ENCODE data around the gene TAOK1.

TAOK1 gene

GRCh38 chr17:29546085-29546484 lies 155.9 kb downstream of the TAOK1 start:
- TF ChIP-seq POLR2AphosphoS5 (IDR thresholded peaks at IDR 0.05; ENCODE audit: low read depth): no peak
- TF ChIP-seq SPI1 (IDR thresholded peaks at IDR 0.05; ENCODE audit: borderline replicate concordance, low read depth): no peak
- TF ChIP-seq REST (IDR thresholded peaks at IDR 0.05; ENCODE audit: insufficient replicate concordance, low read depth): no peak
- TF ChIP-seq, protein P1, sequence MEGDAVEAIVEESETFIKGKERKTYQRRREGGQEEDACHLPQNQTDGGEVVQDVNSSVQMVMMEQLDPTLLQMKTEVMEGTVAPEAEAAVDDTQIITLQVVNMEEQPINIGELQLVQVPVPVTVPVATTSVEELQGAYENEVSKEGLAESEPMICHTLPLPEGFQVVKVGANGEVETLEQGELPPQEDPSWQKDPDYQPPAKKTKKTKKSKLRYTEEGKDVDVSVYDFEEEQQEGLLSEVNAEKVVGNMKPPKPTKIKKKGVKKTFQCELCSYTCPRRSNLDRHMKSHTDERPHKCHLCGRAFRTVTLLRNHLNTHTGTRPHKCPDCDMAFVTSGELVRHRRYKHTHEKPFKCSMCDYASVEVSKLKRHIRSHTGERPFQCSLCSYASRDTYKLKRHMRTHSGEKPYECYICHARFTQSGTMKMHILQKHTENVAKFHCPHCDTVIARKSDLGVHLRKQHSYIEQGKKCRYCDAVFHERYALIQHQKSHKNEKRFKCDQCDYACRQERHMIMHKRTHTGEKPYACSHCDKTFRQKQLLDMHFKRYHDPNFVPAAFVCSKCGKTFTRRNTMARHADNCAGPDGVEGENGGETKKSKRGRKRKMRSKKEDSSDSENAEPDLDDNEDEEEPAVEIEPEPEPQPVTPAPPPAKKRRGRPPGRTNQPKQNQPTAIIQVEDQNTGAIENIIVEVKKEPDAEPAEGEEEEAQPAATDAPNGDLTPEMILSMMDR (IDR thresholded peaks at IDR 0.05; ENCODE audit: insufficient read depth, low read length): no peak
- no peak for TF ChIP-seq GABPA (IDR thresholded peaks at IDR 0.05; ENCODE audit: low read depth)
- DNase-seq (ENCODE audit: low read depth in 1 of 2, low spot score in 1 of 2): no peak
- no peak overlapping the region for H3K27ac ChIP-seq (replicated peaks)
- no peak overlapping the region for H3K4me3 ChIP-seq (replicated peaks; ENCODE audit: insufficient read depth, low read length)
- no peaks in the 10 kb centered on the region for H3K27me3 ChIP-seq (ENCODE audit: insufficient read depth, poor library complexity, severe bottlenecking)

GRCh38 chr17:29546830-29547229 lies 156.7 kb downstream of the TAOK1 start:
- Histone ChIP-seq H3K27me3 (ENCODE audit: insufficient read depth, poor library complexity, severe bottlenecking) (no peaks in the 10 kb centered on the region), H3K27ac (replicated peaks) (no peak overlapping the region), H3K4me3 (replicated peaks; ENCODE audit: insufficient read depth, low read length) (no peak overlapping the region)
- no peak for TF ChIP-seq GABPA (IDR thresholded peaks at IDR 0.05; ENCODE audit: low read depth)
- TF ChIP-seq, protein P1 (IDR thresholded peaks at IDR 0.05; ENCODE audit: insufficient read depth, low read length): no peak
- TF ChIP-seq SPI1 (IDR thresholded peaks at IDR 0.05; ENCODE audit: borderline replicate concordance, low read depth): no peak
- no peak for TF ChIP-seq REST (IDR thresholded peaks at IDR 0.05; ENCODE audit: insufficient replicate concordance, low read depth)
- TF ChIP-seq POLR2AphosphoS5 (IDR thresholded peaks at IDR 0.05; ENCODE audit: low read depth): no peak
- no peak for DNase-seq (ENCODE audit: low read depth in 1 of 2, low spot score in 1 of 2)

DNA sequence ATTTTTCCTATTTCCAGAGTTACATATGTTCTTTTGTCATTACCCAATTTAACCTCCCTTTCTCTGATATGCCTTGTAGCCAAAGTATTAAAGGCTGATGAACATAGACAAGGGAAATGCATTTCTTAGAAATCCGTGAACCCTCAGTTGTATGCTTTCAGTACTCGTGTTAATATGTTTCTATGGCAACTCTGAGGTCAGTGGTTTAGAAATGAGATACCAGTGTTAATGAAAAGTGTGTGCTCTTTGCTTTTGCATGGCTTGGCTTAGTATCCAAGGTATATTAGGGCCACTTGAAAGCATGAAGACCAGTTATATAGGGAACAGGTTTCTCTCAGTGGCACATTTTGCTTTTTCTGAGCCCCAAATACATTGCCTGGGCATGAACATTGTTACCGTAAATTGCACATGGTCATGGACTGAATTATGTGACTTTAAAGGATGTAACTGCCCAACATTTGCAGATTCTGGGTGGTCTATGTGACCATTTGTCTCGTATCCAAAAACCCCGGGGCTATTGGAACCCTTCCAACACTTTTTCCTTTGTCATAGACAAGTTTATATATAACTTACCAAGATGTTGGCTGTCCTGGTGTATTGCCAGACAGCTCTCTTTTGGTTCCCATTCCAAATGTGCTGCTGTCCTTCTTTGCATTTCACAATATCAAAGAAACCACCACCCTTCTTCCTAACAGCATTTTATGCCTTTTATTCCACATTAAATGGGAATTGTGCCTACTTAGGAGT lies 159.2 kb downstream of the TAOK1 start:
- no peak for DNase-seq (ENCODE audit: low read depth in 1 of 2, low spot score in 1 of 2)
- no peak for TF ChIP-seq POLR2AphosphoS5 (IDR thresholded peaks at IDR 0.05; ENCODE audit: low read depth)
- TF ChIP-seq GABPA (IDR thresholded peaks at IDR 0.05; ENCODE audit: low read depth): no peak
- TF ChIP-seq, protein P1 (IDR thresholded peaks at IDR 0.05; ENCODE audit: insufficient read depth, low read length): no peak
- TF ChIP-seq REST (IDR thresholded peaks at IDR 0.05; ENCODE audit: insufficient replicate concordance, low read depth): no peak
- TF ChIP-seq SPI1 (IDR thresholded peaks at IDR 0.05; ENCODE audit: borderline replicate concordance, low read depth): no peak
- H3K4me3 ChIP-seq (replicated peaks; ENCODE audit: insufficient read depth, low read length): no peak overlapping the region
- H3K27me3 ChIP-seq (ENCODE audit: insufficient read depth, poor library complexity, severe bottlenecking): no peaks in the 10 kb centered on the region
- H3K27ac ChIP-seq (replicated peaks): no peak overlapping the region

Measured in HL-60 (cell line).